Activated T-cell treated with anti-CD3 and anti-CD28 coated beads, Interleukin-2, amount 50 U/mL, for 24 hours (primary cell): ENCODE data around the gene PBLD.
"Not testable (repeated sequence)": the region's sequence is repeated elsewhere in the genome, so short reads cannot be mapped to it uniquely, and the experiment has no call there.

Source experiments
- DNase-seq: peaks from one replicate; pipeline ENCODE4 v3.0.0-alpha.2; 2020
- H3K27ac Mint-ChIP-seq: 2 replicates; pipeline ENCODE4 v1.8.0; 2020; ENCODE audit warnings: mild to moderate bottlenecking, mixed read lengths
- H3K27me3 Mint-ChIP-seq: 2 replicates; pipeline ENCODE4 v1.8.0; 2020; ENCODE audit warnings: mixed read lengths
- H3K36me3 Mint-ChIP-seq: 2 replicates; pipeline ENCODE4 v1.8.0; 2020; ENCODE audit warnings: low read depth, mixed read lengths
- H3K4me1 Mint-ChIP-seq: 2 replicates; pipeline ENCODE4 v1.8.0; 2020; ENCODE audit warnings: low read depth, mixed read lengths
- H3K4me3 Mint-ChIP-seq: 2 replicates; pipeline ENCODE4 v1.8.0; 2020; ENCODE audit warnings: mild to moderate bottlenecking, moderate library complexity, mixed read lengths
- H3K9me3 Mint-ChIP-seq: 2 replicates; pipeline ENCODE4 v1.8.0; 2020; ENCODE audit warnings: mixed read lengths

The PBLD gene

GRCh38 chr10:68276224-68276623 is 56.5 kb downstream of the PBLD start:
- Mint-ChIP-seq H3K27ac (no peak overlapping the region), H3K36me3 (peaks cover 5% of the 10 kb centered on the region)

GRCh38 chr10:68275600-68276126 is 57.1 kb downstream of the PBLD start:
- no peaks in the 10 kb centered on the region for H3K4me1 Mint-ChIP-seq
- no peak overlapping the region for H3K4me3 Mint-ChIP-seq

More at GRCh38 chr10:68276224-68276623, 56.5 kb downstream of the PBLD start:
- no peak for DNase-seq
- H3K9me3 Mint-ChIP-seq, result peaks cover 16% of the 10 kb centered on the region
- no peaks in the 10 kb centered on the region for H3K4me1 Mint-ChIP-seq
- no peak overlapping the region for H3K4me3 Mint-ChIP-seq
- no peaks in the 10 kb centered on the region for H3K27me3 Mint-ChIP-seq

DNA sequence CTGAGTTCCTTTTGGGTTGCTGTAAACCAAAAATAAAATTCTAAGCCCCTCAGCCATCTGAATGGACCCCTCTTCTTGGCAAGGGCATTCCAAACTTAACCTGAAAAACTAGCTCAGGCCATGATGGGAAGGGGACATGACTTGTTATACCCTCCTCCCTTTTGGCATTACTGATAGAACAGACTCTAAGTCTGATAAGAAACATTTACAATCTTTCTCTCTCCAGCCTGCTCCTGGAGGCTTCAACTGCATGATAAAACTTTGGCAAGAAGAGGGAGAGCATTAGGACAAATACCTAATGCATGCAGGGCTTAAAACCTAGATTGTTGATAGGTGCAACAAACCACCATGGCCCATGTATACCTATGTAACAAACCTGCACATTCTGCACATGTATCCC is 59.9 kb downstream of the PBLD start:
- no peaks in the 10 kb centered on the region for H3K4me1 Mint-ChIP-seq
- H3K9me3 Mint-ChIP-seq, result peaks cover 10% of the 10 kb centered on the region
- H3K36me3 Mint-ChIP-seq, result peaks cover 3% of the 10 kb centered on the region
- peaks cover 3% of the 10 kb centered on the region for H3K27me3 Mint-ChIP-seq
- H3K4me3 Mint-ChIP-seq, result no peak overlapping the region
- no peak overlapping the region for H3K27ac Mint-ChIP-seq
- DNase-seq, result no peak

More at GRCh38 chr10:68275600-68276126, 57.1 kb downstream of the PBLD start:
- H3K27ac Mint-ChIP-seq, result no peak overlapping the region
- peaks cover 5% of the 10 kb centered on the region for H3K36me3 Mint-ChIP-seq
- no peak for DNase-seq
- no peaks in the 10 kb centered on the region for H3K27me3 Mint-ChIP-seq
- peaks cover 16% of the 10 kb centered on the region for H3K9me3 Mint-ChIP-seq

DNA sequence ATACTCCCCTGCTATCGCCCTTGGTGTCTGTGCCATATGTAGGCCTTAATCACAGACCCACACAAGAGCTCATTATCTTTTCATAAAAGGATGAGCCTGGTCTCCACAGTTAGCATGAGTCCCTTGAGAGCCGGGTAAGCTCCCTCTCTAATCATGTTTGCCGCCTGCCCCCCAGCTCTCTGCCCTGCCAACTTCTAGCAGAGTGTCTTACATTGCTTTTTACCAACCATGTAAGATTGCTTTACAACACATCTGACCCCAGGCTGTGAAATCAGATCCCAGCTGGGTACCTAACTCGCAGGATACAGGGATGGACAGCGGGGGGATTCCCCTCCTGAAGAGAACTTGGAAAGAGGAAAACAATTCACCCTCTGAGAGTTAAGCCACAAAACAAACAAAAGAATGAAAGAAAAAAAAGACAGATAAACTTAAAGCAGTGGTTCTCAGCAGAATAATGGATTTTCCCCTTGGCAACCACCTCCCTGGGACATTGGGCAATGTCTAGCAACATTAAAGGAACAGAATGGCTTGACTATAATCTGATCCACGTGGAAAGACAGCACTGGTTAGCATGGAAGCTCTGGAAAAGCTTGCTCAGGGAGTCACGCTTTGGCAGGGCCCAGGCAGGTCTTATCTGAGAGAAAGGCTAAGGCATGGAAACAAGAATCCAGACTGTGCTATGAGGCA is 61.4 kb downstream of the PBLD start:
- no peaks in the 10 kb centered on the region for H3K36me3 Mint-ChIP-seq
- DNase-seq, result no peak
- no peaks in the 10 kb centered on the region for H3K4me1 Mint-ChIP-seq
- no peaks in the 10 kb centered on the region for H3K9me3 Mint-ChIP-seq
- H3K27me3 Mint-ChIP-seq, result peaks cover 3% of the 10 kb centered on the region
- no peak overlapping the region for H3K27ac Mint-ChIP-seq
- H3K4me3 Mint-ChIP-seq, result no peak overlapping the region

- Mint-ChIP-seq H3K4me3 (no peak overlapping the region), H3K27ac (no peak overlapping the region), H3K9me3 (peaks cover 2% of the 10 kb centered on the region), H3K4me1 (no peaks in the 10 kb centered on the region), H3K36me3 (no peaks in the 10 kb centered on the region), H3K27me3 (peaks cover 3% of the 10 kb centered on the region)
- no peak for DNase-seq
Measured at GRCh38 chr10:68269562-68270290, 63.0 kb downstream of the PBLD start.

DNA sequence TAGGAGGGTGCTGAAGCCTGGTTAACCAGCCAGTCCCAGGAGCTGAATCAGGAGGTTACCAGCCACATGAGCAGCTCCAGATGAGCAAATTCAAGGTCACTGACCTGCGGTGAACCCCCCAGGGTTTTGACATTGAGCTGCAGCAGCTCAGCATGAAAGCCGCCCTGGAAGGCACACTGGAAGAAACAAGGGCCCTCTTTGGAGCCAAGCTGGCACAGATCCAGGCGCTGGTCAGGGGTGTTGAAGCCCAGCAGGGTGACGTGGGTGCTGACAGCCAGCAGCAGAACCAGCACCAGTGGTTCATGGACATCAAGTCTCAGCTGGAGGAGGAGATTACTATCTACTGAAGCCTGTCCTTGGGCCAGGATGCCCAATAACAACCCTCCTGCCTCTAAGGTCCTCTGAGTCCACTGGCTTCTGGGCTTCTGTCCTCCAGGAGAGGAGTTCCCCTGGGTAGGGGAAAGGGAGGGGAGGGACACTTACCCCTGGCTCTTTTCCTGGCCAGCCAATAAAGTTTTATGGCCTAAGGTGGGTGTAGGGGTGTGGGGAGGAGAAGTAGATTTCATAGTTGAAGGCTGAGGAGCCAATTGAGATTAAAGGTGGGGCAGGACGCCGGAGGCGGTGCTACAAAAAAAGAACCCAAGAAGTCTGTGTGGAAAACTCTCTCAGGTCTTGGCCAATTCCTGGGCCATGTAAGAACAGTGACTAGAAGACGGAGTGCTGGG is 71.4 kb downstream of the PBLD start:
- DNase-seq, result no peak
- no peak overlapping the region for H3K4me3 Mint-ChIP-seq
- no peak overlapping the region for H3K27ac Mint-ChIP-seq
- no peaks in the 10 kb centered on the region for H3K36me3 Mint-ChIP-seq
- no peaks in the 10 kb centered on the region for H3K27me3 Mint-ChIP-seq
- peaks cover 2% of the 10 kb centered on the region for H3K9me3 Mint-ChIP-seq
- no peaks in the 10 kb centered on the region for H3K4me1 Mint-ChIP-seq

DNA sequence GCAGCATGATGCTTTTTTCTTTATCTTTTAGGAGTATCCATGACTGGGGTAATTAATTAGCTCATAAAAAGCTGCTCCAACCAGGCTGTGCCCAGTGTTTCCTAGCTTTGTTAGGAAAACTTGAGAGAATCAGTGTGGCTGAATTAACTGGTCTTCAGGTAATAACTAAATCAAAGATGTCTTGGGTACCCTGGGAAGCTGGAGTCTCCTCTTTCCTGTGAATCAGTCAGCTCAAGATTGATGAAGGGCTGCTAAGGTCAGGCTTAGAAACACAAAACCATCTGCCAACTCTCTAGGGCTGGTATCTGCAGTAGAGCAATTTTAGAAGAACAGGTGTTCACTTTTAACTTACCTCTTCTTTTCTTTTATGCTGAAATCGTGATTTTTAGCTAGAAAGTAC is 79.4 kb downstream of the PBLD start:
- H3K27ac Mint-ChIP-seq, result no peak overlapping the region

GRCh38 chr10:68251625-68252495 is 80.9 kb downstream of the PBLD start:
- no peak for DNase-seq

More for the DNA sequence above, 79.4 kb downstream of the PBLD start:
- Mint-ChIP-seq H3K27me3 (peaks cover 6% of the 10 kb centered on the region), H3K36me3 (no peaks in the 10 kb centered on the region), H3K4me3 (no peak overlapping the region), H3K9me3 (no peaks in the 10 kb centered on the region), H3K4me1 (peaks cover 5% of the 10 kb centered on the region)
- DNase-seq, result no peak

GRCh38 chr10:68251151-68251550 is 81.6 kb downstream of the PBLD start:
- no peak overlapping the region for H3K27ac Mint-ChIP-seq
- no peak for DNase-seq
- no peaks in the 10 kb centered on the region for H3K36me3 Mint-ChIP-seq
- no peaks in the 10 kb centered on the region for H3K9me3 Mint-ChIP-seq
- H3K27me3 Mint-ChIP-seq, result peaks cover 6% of the 10 kb centered on the region
- H3K4me1 Mint-ChIP-seq, result peaks cover 5% of the 10 kb centered on the region
- H3K4me3 Mint-ChIP-seq, result no peak overlapping the region

More at GRCh38 chr10:68251625-68252495, 80.9 kb downstream of the PBLD start:
- no peaks in the 10 kb centered on the region for H3K9me3 Mint-ChIP-seq
- peaks cover 5% of the 10 kb centered on the region for H3K4me1 Mint-ChIP-seq
- no peaks in the 10 kb centered on the region for H3K36me3 Mint-ChIP-seq
- no peak overlapping the region for H3K4me3 Mint-ChIP-seq
- no peak overlapping the region for H3K27ac Mint-ChIP-seq
- H3K27me3 Mint-ChIP-seq, result peaks cover 6% of the 10 kb centered on the region

DNA sequence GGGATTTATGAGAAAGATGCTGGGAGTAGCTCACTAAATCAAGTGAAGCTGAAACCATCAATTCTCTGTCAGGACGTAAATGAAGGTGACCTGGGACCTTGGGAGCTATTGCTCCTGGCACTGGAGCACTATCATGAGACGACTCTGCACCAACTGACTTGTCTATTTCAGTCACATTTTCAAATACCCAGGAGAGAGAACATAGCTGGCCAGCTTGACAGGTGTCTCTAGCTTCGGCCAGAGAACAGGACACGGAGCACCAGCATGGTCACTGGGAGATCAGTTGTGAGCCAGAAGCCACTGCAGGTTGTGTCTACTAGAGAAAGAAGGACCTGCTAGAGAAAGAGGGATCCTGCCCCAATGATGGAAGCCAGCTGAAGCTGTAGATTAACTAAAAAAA is 83.4 kb downstream of the PBLD start:
- no peak overlapping the region for H3K27ac Mint-ChIP-seq
- DNase-seq, result no peak

GRCh38 chr10:68247931-68248330 is 84.8 kb downstream of the PBLD start:
- no peak overlapping the region for H3K27ac Mint-ChIP-seq
- H3K9me3 Mint-ChIP-seq, result no peaks in the 10 kb centered on the region
- no peak overlapping the region for H3K4me3 Mint-ChIP-seq
- no peak for DNase-seq
- H3K36me3 Mint-ChIP-seq, result no peaks in the 10 kb centered on the region
- no peaks in the 10 kb centered on the region for H3K27me3 Mint-ChIP-seq
- H3K4me1 Mint-ChIP-seq, result peaks cover 5% of the 10 kb centered on the region

More for the DNA sequence above, 83.4 kb downstream of the PBLD start:
- Mint-ChIP-seq H3K4me3 (no peak overlapping the region), H3K36me3 (no peaks in the 10 kb centered on the region), H3K9me3 (no peaks in the 10 kb centered on the region), H3K4me1 (peaks cover 5% of the 10 kb centered on the region), H3K27me3 (no peaks in the 10 kb centered on the region)

DNA sequence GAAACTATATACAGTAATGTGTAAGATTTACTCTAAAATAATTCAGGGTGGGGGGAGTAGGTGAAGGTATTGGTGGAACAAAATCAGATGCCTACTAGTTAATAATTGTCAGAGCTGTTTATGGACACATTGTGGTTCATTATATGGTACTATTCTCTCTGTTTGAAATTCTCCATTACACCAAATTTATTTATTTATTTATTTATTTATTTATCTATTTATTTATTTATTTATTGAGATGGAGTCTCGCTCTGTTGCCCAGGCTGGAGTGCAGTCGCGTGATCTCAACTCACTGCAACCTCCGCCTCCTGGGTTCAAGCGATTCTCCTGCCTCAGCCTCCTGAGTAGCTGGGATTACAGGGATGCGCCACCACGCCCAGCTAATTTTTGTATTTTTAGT is 86.3 kb downstream of the PBLD start:
- H3K4me3 Mint-ChIP-seq, DNase-seq, H3K27me3 Mint-ChIP-seq, H3K36me3 Mint-ChIP-seq, H3K27ac Mint-ChIP-seq, H3K4me1 Mint-ChIP-seq, H3K9me3 Mint-ChIP-seq: not testable (repeated sequence)

GRCh38 chr10:68242051-68242450 is 90.7 kb downstream of the PBLD start:
- Mint-ChIP-seq H3K36me3 (no peaks in the 10 kb centered on the region), H3K9me3 (no peaks in the 10 kb centered on the region), H3K27ac (no peak overlapping the region), H3K4me3 (no peak overlapping the region), H3K4me1 (no peaks in the 10 kb centered on the region), H3K27me3 (no peaks in the 10 kb centered on the region)
- no peak for DNase-seq

DNA sequence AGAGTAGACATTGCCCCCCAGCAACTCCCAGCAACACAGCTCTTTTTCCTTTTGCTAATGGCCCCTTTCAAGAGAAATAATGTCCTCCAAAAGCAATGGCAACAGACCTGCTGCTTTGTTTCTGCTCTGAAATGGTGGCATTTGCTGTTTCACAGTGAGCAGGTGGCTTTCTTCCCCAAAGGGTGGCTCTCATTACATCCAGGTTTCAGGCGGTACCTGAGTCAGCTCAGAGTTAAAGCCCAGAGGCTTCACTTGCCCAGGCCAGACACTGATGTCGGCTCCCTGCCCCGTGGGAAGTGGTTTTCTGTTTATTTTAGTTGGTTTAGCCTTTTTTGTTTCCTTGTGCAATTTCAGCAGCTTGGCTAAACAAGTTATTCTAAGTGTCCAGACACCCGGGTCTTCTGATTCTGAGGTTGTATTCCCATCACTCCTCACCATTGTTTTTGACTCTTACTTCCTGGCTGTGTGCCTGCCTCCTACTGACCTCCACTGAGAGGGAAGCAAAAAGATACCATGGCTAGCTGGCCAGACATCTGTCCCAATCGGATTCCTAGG is 93.1 kb downstream of the PBLD start:
- no peak overlapping the region for H3K4me3 Mint-ChIP-seq
- H3K27ac Mint-ChIP-seq, result no peak overlapping the region
- H3K4me1 Mint-ChIP-seq, result no peaks in the 10 kb centered on the region
- no peak for DNase-seq
- no peaks in the 10 kb centered on the region for H3K36me3 Mint-ChIP-seq
- peaks cover 2% of the 10 kb centered on the region for H3K27me3 Mint-ChIP-seq
- no peaks in the 10 kb centered on the region for H3K9me3 Mint-ChIP-seq
